Adrenal gland (tissue), 12 donors: ENCODE measurements around the gene TDRD7. TPM values are rescaled to one million over a fixed set of nuclear protein-coding genes. Genes with fewer than 3 reads are reported as not detected.

Experiments used
- DNase-seq, 7 donors: peaks; one replicate each; pipeline ENCODE4 v3.0.0-alpha.2; 2019 to 2020
- H3K27ac ChIP-seq, 5 donors: fragments of 200-600 bp; sonication (generic) in 4 of 5; 1 replicate in 3 of 5; 2 replicates in 2 of 5; pipeline versions ENCODE4 v1.5.1 to v1.8.0; 2016 to 2020; ENCODE audit warnings: mild to moderate bottlenecking in 1 of 5
- H3K27me3 ChIP-seq: fragments of 200-600 bp; 2 replicates; pipeline ENCODE4 v1.8.0; 2021
- H3K36me3 ChIP-seq, 2 donors: fragments of 200-600 bp; replicated peaks in 1 of 2; 1 replicate in 1 of 2; 2 replicates in 1 of 2; pipeline versions ENCODE4 v1.5.1 to v1.8.0; 2018 to 2022
- H3K4me1 ChIP-seq, 2 donors: fragments of 200-600 bp; replicated peaks in 1 of 2; 1 replicate in 1 of 2; 2 replicates in 1 of 2; pipeline versions ENCODE4 v1.5.1 to v1.8.0; 2018 to 2021
- H3K4me3 ChIP-seq, 4 donors: fragments of 200-600 bp; sonication (generic) in 3 of 4; one replicate each; pipeline ENCODE4 v1.5.1; 2016 to 2018
- H3K9me3 ChIP-seq, 3 donors: fragments of 200-600 bp; sonication (generic) in 1 of 3; replicated peaks in 1 of 3; 1 replicate in 2 of 3; 2 replicates in 1 of 3; pipeline versions ENCODE4 v1.5.1 to v1.8.0; 2016 to 2021
- CTCF ChIP-seq, 6 experiments: fragments of 450-650 bp in 4 of 6; fragments of 200-600 bp in 2 of 6; sonication (generic) in 1 of 6; IDR thresholded peaks; 1 replicate in 5 of 6; 2 replicates in 1 of 6; pipeline versions ENCODE4 v1.5.1 to v1.8.0; 2016 to 2021; ENCODE audit warnings: antibody characterized with exemption in 6 of 6, mild to moderate bottlenecking in 2 of 6, moderate library complexity in 1 of 6
- POLR2A ChIP-seq, 2 donors: fragments of 450-650 bp; IDR thresholded peaks; one replicate each; pipeline ENCODE4 v1.6.1; 2017; ENCODE audit warnings: antibody characterized with exemption in 2 of 2, mild to moderate bottlenecking in 2 of 2, moderate library complexity in 1 of 2
- whole genome bisulfite sequencing, 4 donors: extraction: QIAGEN DNeasy Blood & Tissue Kit in 2 of 4; methylation state at CpG; one replicate each; pipeline versions ENCODE4 v1.1.5 to v1.1.7; 2013 to 2017; 5-methylcytosine and 5-hydroxymethylcytosine counted together
- intact Hi-C, 2 donors: fragments of 100-400 bp; cut with DNase I; formaldehyde crosslinking; loops; one replicate each; pipeline versions ENCODE4 v1.14.1 to v1.15.0; 2022 to 2023
- polyA plus RNA-seq, 3 donors: library from polyadenylated mRNA; stranded (reverse); fragments of 200-250 nt in 2 of 3; fragments of 350-450 nt in 1 of 3; fragmentation: Illumina TruSeq in 1 of 3; extraction: RNeasy Lipid Tissue Mini Kit (QIAGEN cat#74804) in 1 of 3; gene quantifications; one replicate each; pipeline ENCODE4 v1.2.3, GENCODE V29; 2013 to 2014
- total RNA-seq, 9 donors: library from RNA; depleted of rRNA in 4 of 9; stranded (reverse); fragments of >200 nt in 4 of 9; fragments of 120-200 nt in 1 of 9; fragmentation: NEBNext Ultra II Directional in 1 of 9; extraction: Animal tissue kit (Norgen Biotek cat#: 25700) in 1 of 9; gene quantifications; one replicate each; pipeline versions ENCODE4 v1.1.0 to v1.2.4, GENCODE V29; 2013 to 2023
- donor health status: healthy with polysubstance abuse.
- donor health status: Bipolar disorder and iron deficiency.
- donor health status: DM: yes; HTN: yes; CAD: no.
- donor health status: DM: no; HTN: no; CAD: no.
- donor health status: DM: no; HTN: no; CAD: no.
- donor health status: DM: yes; HTN: yes; CAD: no.

The TDRD7 gene
- total and polyA plus RNA-seq, 12 donors: 5.2 to 13.3 (median 9.2) TPM

DNA sequence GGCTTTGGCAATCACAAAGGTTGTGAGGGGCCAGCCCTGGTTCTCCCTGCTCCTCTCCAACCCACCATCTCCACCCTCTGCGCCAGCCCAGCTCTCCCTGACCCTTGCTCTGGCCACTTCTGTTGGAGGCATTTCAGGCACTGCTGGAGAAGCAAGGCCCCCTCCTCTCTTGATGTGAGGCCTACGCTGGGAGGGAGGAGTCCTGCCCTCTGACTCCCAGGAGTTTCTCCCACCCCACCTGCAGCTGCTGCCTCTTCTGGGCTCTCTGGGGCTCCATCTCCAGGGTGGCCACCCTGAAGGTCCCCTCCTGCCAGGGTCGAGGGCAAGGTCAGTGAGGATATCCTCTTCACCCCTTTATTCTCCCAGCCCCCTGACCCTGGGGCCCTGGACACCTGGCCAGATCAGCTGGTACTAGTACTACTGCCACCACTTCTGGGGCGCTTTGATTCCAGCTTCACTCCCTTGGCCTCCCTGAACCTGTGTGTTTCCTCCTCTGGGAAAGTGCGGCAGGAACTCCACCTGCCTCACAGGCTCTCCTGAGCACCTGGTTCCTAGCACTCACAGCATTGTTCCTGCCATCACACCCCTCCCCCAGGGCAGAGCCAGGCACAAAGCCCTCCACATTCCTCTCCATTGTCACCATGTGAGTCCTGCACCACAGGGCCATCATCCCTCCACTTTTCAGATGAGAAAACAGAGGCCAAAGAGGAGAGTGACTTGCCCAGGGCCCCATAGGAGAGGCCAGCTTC, 23.8 kb upstream of the TDRD7 start:
- WGBS, 4 donors: 79 to 85% (median 82%) methylated on average over 5 of the region's 5 CpGs
- no peak for DNase-seq
- H3K27me3 ChIP-seq: no peaks in the 10 kb centered on the region

GRCh38 chr9:97388721-97389238, 23.1 kb upstream of the TDRD7 start:
- H3K4me1 ChIP-seq: no peaks in the 10 kb centered on the region
- no peaks in the 10 kb centered on the region for H3K9me3 ChIP-seq
- H3K4me3 ChIP-seq: no peak overlapping the region
- intact Hi-C loops: no loop called here
- no peak for DNase-seq
- no peak for TF ChIP-seq CTCF (IDR thresholded peaks at IDR 0.05)
- no peak for TF ChIP-seq POLR2A (IDR thresholded peaks at IDR 0.05)
- H3K27ac ChIP-seq: no peak overlapping the region
- no peaks in the 10 kb centered on the region for H3K36me3 ChIP-seq
- WGBS, 4 donors: 64 to 75% (median 71%) methylated on average over 2 to 5 of the region's 5 CpGs; no CpG with 5 or more reads in 1 of the 4 donors
- no peaks in the 10 kb centered on the region for H3K27me3 ChIP-seq

More for the DNA sequence above, 23.8 kb upstream of the TDRD7 start:
- Histone ChIP-seq H3K27ac (no peak overlapping the region), H3K4me1 (no peaks in the 10 kb centered on the region), H3K9me3 (no peaks in the 10 kb centered on the region), H3K36me3 (no peaks in the 10 kb centered on the region), H3K4me3 (no peak overlapping the region)
- intact Hi-C loops: no loop called here
- TF ChIP-seq CTCF (IDR thresholded peaks at IDR 0.05) (no peak), POLR2A (IDR thresholded peaks at IDR 0.05) (no peak)

GRCh38 chr9:97389249-97389648, 22.6 kb upstream of the TDRD7 start:
- Histone ChIP-seq H3K27ac (no peak overlapping the region), H3K4me1 (no peaks in the 10 kb centered on the region), H3K36me3 (no peaks in the 10 kb centered on the region), H3K9me3 (no peaks in the 10 kb centered on the region), H3K4me3 (no peak overlapping the region), H3K27me3 (no peaks in the 10 kb centered on the region)
- 60 to 100% (median 83%) methylated on average over 1 to 3 of the region's 3 CpGs for WGBS, 4 donors
- intact Hi-C loops: no loop called here
- TF ChIP-seq CTCF (IDR thresholded peaks at IDR 0.05): no peak
- DNase-seq: no peak

- no peaks in the 10 kb centered on the region for H3K36me3 ChIP-seq
- H3K27me3 ChIP-seq: no peaks in the 10 kb centered on the region
- no peak for DNase-seq
- no peaks in the 10 kb centered on the region for H3K9me3 ChIP-seq
- no peak overlapping the region for H3K4me3 ChIP-seq
- H3K27ac ChIP-seq: no peak overlapping the region
- intact Hi-C loops: no loop called here
- H3K4me1 ChIP-seq: no peaks in the 10 kb centered on the region
- 73 to 84% (median 82%) methylated on average over 6 to 10 of the region's 10 CpGs for WGBS, 4 donors
- TF ChIP-seq POLR2A (IDR thresholded peaks at IDR 0.05) (no peak), CTCF (IDR thresholded peaks at IDR 0.05) (no peak)
Observed at GRCh38 chr9:97390791-97391406, 21.0 kb upstream of the TDRD7 start.
